Karpas-422 (cell line): ENCODE measurements around the gene NFYC. TPM values are rescaled to one million over a fixed set of nuclear protein-coding genes. Genes with fewer than 3 reads are reported as not detected.
A peak's percentile ranks its signal among the peaks of the same experiment; 100 is the strongest.
"Not testable (repeated sequence)": the region's sequence is repeated elsewhere in the genome, so short reads cannot be mapped to it uniquely, and the experiment has no call there.

Experiments
- DNase-seq: peaks from one replicate; pipeline ENCODE4 v3.0.0-alpha.2; 2015
- H2AFZ ChIP-seq: fragments of 200-600 bp; sonication (generic); 2 replicates; pipeline ENCODE4 v1.6.1; 2014; ENCODE audit warnings: antibody characterized with exemption, low read length, mixed read lengths
- H3K27ac ChIP-seq: fragments of 200-600 bp; sonication (generic); 2 replicates; pipeline ENCODE4 v1.5.1; 2014; ENCODE audit warnings: mild to moderate bottlenecking, low read length, moderate library complexity
- H3K27me3 ChIP-seq: fragments of 200-600 bp; sonication (generic); 2 replicates; pipeline ENCODE4 v1.6.1; 2014; ENCODE audit warnings: low read length, mixed read lengths
- H3K36me3 ChIP-seq: fragments of 200-600 bp; sonication (generic); 2 replicates; pipeline ENCODE4 v1.6.1; 2014; ENCODE audit warnings: low read length, mixed read lengths; ENCODE audit not compliant: insufficient read depth
- H3K4me1 ChIP-seq: fragments of 200-600 bp; sonication (generic); 2 replicates; pipeline ENCODE4 v1.6.1; 2014; ENCODE audit warnings: mild to moderate bottlenecking, low read length, mixed read lengths
- H3K4me2 ChIP-seq: fragments of 200-600 bp; sonication (generic); 2 replicates; pipeline ENCODE4 v1.6.1; 2014; ENCODE audit warnings: low read length, low read depth, mild to moderate bottlenecking; ENCODE audit not compliant: poor library complexity, severe bottlenecking
- H3K4me3 ChIP-seq: fragments of 200-600 bp; sonication (generic); 2 replicates; pipeline ENCODE4 v1.5.1; 2014; ENCODE audit warnings: mild to moderate bottlenecking, antibody characterized with exemption, low read length, mixed read lengths
- H3K79me2 ChIP-seq: fragments of 200-600 bp; sonication (generic); 2 replicates; pipeline ENCODE4 v1.6.1; 2014; ENCODE audit warnings: mild to moderate bottlenecking, low read length, mixed read lengths
- H3K9ac ChIP-seq: fragments of 200-600 bp; sonication (generic); 2 replicates; pipeline ENCODE4 v1.6.0; 2014; ENCODE audit warnings: low read length
- H3K9me2 ChIP-seq: fragments of 200-600 bp; sonication (generic), shearing (Covaris generic); replicated peaks from 2 replicates; pipeline ENCODE4 v1.6.0; 2014; ENCODE audit warnings: mild to moderate bottlenecking, low read length, moderate library complexity; ENCODE audit not compliant: insufficient read depth
- H3K9me3 ChIP-seq: fragments of 300-700, 200-600 bp; sonication (generic); 2 replicates; pipeline ENCODE4 v1.6.1; 2014; ENCODE audit warnings: low read length, mixed read lengths
- H4K20me1 ChIP-seq: fragments of 200-600 bp; sonication (generic); 2 replicates; pipeline ENCODE4 v1.6.1; 2014; ENCODE audit warnings: mild to moderate bottlenecking, antibody characterized with exemption, low read length, low read depth; ENCODE audit not compliant: insufficient read depth
- total RNA-seq: library from RNA; depleted of rRNA; stranded (reverse); fragments of >200 nt; shearing (Covaris generic); gene quantifications from 2 replicates; pipeline ENCODE4 v1.2.3, GENCODE V29; 2014; ENCODE audit warnings: low replicate concordance

NFYC gene
- total RNA-seq, 1 experiment from 2014 or later: 62.6 TPM

GRCh38 chr1:40692429-40692895 lies 958 bp downstream of the NFYC start:
- H3K4me2 ChIP-seq: peak overlapping the region; percentile 96

GRCh38 chr1:40693425-40693824 lies 1.9 kb downstream of the NFYC start:
- no peaks in the 10 kb centered on the region for H3K9me3 ChIP-seq
- peak overlapping the region; percentile 94 for H3K27ac ChIP-seq
- peaks cover 92% of the 10 kb centered on the region for H3K79me2 ChIP-seq
- peaks cover 18% of the 10 kb centered on the region; the same call in 1 of the 2 replicates for H3K36me3 ChIP-seq
- H3K9me2 ChIP-seq: no peaks in the 10 kb centered on the region
- peak overlapping the region; percentile 98 for H3K9ac ChIP-seq
- H2AFZ ChIP-seq: no peak overlapping the region
- no peaks in the 10 kb centered on the region for H3K27me3 ChIP-seq
- peaks cover 26% of the 10 kb centered on the region; the same call in 1 of the 2 replicates for H4K20me1 ChIP-seq
- H3K4me3 ChIP-seq: peak overlapping the region; percentile 93
- DNase-seq: no peak
- peaks cover 78% of the 10 kb centered on the region for H3K4me1 ChIP-seq
- H3K4me2 ChIP-seq: peak overlapping the region; percentile 96

More at GRCh38 chr1:40692429-40692895, 958 bp downstream of the NFYC start:
- Histone ChIP-seq H4K20me1 (peaks cover 28% of the 10 kb centered on the region; the same call in 1 of the 2 replicates), H3K9me3 (no peaks in the 10 kb centered on the region), H3K9ac (peak overlapping the region; percentile 98), H3K36me3 (peaks cover 18% of the 10 kb centered on the region; the same call in 1 of the 2 replicates), H3K4me3 (peak overlapping the region; percentile 93), H3K4me1 (peaks cover 69% of the 10 kb centered on the region), H3K79me2 (peaks cover 82% of the 10 kb centered on the region), H2AFZ (no peak overlapping the region), H3K27ac (peak overlapping the region; percentile 94), H3K9me2 (no peaks in the 10 kb centered on the region), H3K27me3 (no peaks in the 10 kb centered on the region)
- DNase-seq: no peak

- no peak overlapping the region for H2AFZ ChIP-seq
- no peaks in the 10 kb centered on the region for H3K9me3 ChIP-seq
- no peak for DNase-seq
- H3K27me3 ChIP-seq: no peaks in the 10 kb centered on the region
- peak overlapping the region; percentile 98 for H3K9ac ChIP-seq
- H3K9me2 ChIP-seq: no peaks in the 10 kb centered on the region
- H3K4me3 ChIP-seq: peak overlapping the region; percentile 93
- peak overlapping the region; percentile 94 for H3K27ac ChIP-seq
- H3K79me2 ChIP-seq: peaks cover 96% of the 10 kb centered on the region
- H3K36me3 ChIP-seq: peaks cover 14% of the 10 kb centered on the region; the same call in 1 of the 2 replicates
- H4K20me1 ChIP-seq: peaks cover 18% of the 10 kb centered on the region; the same call in 1 of the 2 replicates
- H3K4me1 ChIP-seq: peaks cover 88% of the 10 kb centered on the region
- peak overlapping the region; percentile 96 for H3K4me2 ChIP-seq
Measured at GRCh38 chr1:40694353-40694874, 2.9 kb downstream of the NFYC start.

GRCh38 chr1:40696294-40696693 lies 4.8 kb downstream of the NFYC start:
- Histone ChIP-seq H3K4me3 (peak overlapping the region; percentile 64), H3K9me3 (no peaks in the 10 kb centered on the region), H3K9me2 (no peaks in the 10 kb centered on the region), H3K36me3 (no peaks in the 10 kb centered on the region), H3K79me2 (peaks cover 96% of the 10 kb centered on the region), H3K27me3 (no peaks in the 10 kb centered on the region), H4K20me1 (no peaks in the 10 kb centered on the region), H3K4me1 (peaks cover 92% of the 10 kb centered on the region), H3K4me2 (peak overlapping the region; percentile 96), H3K27ac (peak overlapping the region; percentile 94), H3K9ac (peak overlapping the region; percentile 98), H2AFZ (no peak overlapping the region)
- DNase-seq: no peak

- Histone ChIP-seq H2AFZ (no peak overlapping the region), H3K4me2 (peak overlapping the region; percentile 96), H3K27me3 (no peaks in the 10 kb centered on the region), H3K36me3 (no peaks in the 10 kb centered on the region), H3K9me2 (no peaks in the 10 kb centered on the region), H3K4me3 (peak overlapping the region; percentile 64), H3K4me1 (peaks cover 100% of the 10 kb centered on the region), H3K9me3 (no peaks in the 10 kb centered on the region), H4K20me1 (no peaks in the 10 kb centered on the region), H3K79me2 (peaks cover 98% of the 10 kb centered on the region), H3K27ac (peak overlapping the region; percentile 94), H3K9ac (peak overlapping the region; percentile 98)
- no peak for DNase-seq
Measured at GRCh38 chr1:40697436-40697835, 5.9 kb downstream of the NFYC start.

- Histone ChIP-seq H3K27me3 (no peaks in the 10 kb centered on the region), H3K4me3 (peak overlapping the region; percentile 48), H2AFZ (no peak overlapping the region), H3K4me1 (peaks cover 100% of the 10 kb centered on the region), H4K20me1 (no peaks in the 10 kb centered on the region), H3K36me3 (no peaks in the 10 kb centered on the region), H3K9ac (peak overlapping the region; percentile 42), H3K4me2 (peak overlapping the region; percentile 62), H3K79me2 (peaks cover 98% of the 10 kb centered on the region), H3K27ac (peak overlapping the region; percentile 94), H3K9me3 (no peaks in the 10 kb centered on the region), H3K9me2 (no peaks in the 10 kb centered on the region)
- DNase-seq: peak; percentile 86
Measured at GRCh38 chr1:40699787-40700186, 8.3 kb downstream of the NFYC start.

- Histone ChIP-seq H3K4me3 (peak overlapping the region; percentile 6; the same call in 1 of the 2 replicates), H3K9me3 (no peaks in the 10 kb centered on the region), H3K4me1 (peaks cover 96% of the 10 kb centered on the region), H3K4me2 (peak overlapping the region; percentile 62), H3K27me3 (no peaks in the 10 kb centered on the region), H3K27ac (peak overlapping the region; percentile 94), H4K20me1 (no peaks in the 10 kb centered on the region), H3K36me3 (no peaks in the 10 kb centered on the region), H3K9me2 (no peaks in the 10 kb centered on the region), H3K9ac (peak overlapping the region; percentile 23), H3K79me2 (peaks cover 98% of the 10 kb centered on the region), H2AFZ (no peak overlapping the region)
- peak; percentile 79 for DNase-seq
Measured at GRCh38 chr1:40701684-40702083, 10.2 kb downstream of the NFYC start.

- Histone ChIP-seq H3K4me1 (peaks cover 92% of the 10 kb centered on the region), H3K27ac (peak overlapping the region; percentile 94), H3K4me2 (peak overlapping the region; percentile 62), H3K9ac (peak overlapping the region; percentile 8; the same call in 1 of the 2 replicates), H3K79me2 (peaks cover 96% of the 10 kb centered on the region)
- H3K36me3 ChIP-seq, H3K4me3 ChIP-seq, H2AFZ ChIP-seq, H4K20me1 ChIP-seq, H3K9me3 ChIP-seq, H3K9me2 ChIP-seq, DNase-seq, H3K27me3 ChIP-seq: not testable (repeated sequence)
Measured at GRCh38 chr1:40702810-40703209, 11.3 kb downstream of the NFYC start.
